ENCODE data around the gene PAX9. TPM values are rescaled to one million over a fixed set of nuclear protein-coding genes. Genes with fewer than 3 reads are reported as not detected.
"Not testable (repeated sequence)": the region's sequence is repeated elsewhere in the genome, so short reads cannot be mapped to it uniquely, and the experiment has no call there.

The PAX9 gene
- total RNA-seq, 4 donors from 2014 or later, result 0.81 to 11.4 (median 3.0) TPM

GRCh38 chr14:36690311-36691040, 28.8 kb downstream of the PAX9 start:
- DNase-seq, result no peak
- Histone ChIP-seq H3K36me3 (no peaks in the 10 kb centered on the region), H3K27ac (no peak overlapping the region), H3K9me3 (no peaks in the 10 kb centered on the region), H3K27me3 (no peaks in the 10 kb centered on the region), H3K4me1 (no peaks in the 10 kb centered on the region), H3K4me3 (replicated peaks in 1 of 3) (no peak overlapping the region)
- TF ChIP-seq POLR2A (IDR thresholded peaks at IDR 0.05) (no peak), CTCF (IDR thresholded peaks at IDR 0.05) (no peak)
- WGBS, 2 donors, result 64% methylated on average over 1 of the region's 1 CpG
- intact Hi-C loops (cut with DNase I), result no loop called here

GRCh38 chr14:36699420-36699819, 37.8 kb downstream of the PAX9 start:
- H3K4me3 ChIP-seq (replicated peaks in 1 of 3); H3K9me3 ChIP-seq; H3K36me3 ChIP-seq; intact Hi-C loops (cut with DNase I); H3K4me1 ChIP-seq; H3K27me3 ChIP-seq; H3K27ac ChIP-seq; DNase-seq: not testable (repeated sequence)
- WGBS, 2 donors, result 56 to 77% methylated on average over 5 to 7 of the region's 7 CpGs

- H3K9me3 ChIP-seq, result no peaks in the 10 kb centered on the region
- TF ChIP-seq POLR2A (IDR thresholded peaks at IDR 0.05) (no peak), CTCF (IDR thresholded peaks at IDR 0.05) (no peak)
- no peak overlapping the region for H3K4me3 ChIP-seq (replicated peaks in 1 of 3)
- no peak for DNase-seq
- no peak overlapping the region for H3K27ac ChIP-seq
- H3K4me1 ChIP-seq, result no peaks in the 10 kb centered on the region
- intact Hi-C loops (cut with DNase I), result no loop called here
- H3K36me3 ChIP-seq, result no peaks in the 10 kb centered on the region
- WGBS, 2 donors, result 92% methylated on average over 1 of the region's 1 CpG
- H3K27me3 ChIP-seq, result no peaks in the 10 kb centered on the region
Measured at GRCh38 chr14:36700651-36701050, 39.0 kb downstream of the PAX9 start.

- intact Hi-C loops (cut with DNase I), result no loop called here
- TF ChIP-seq POLR2A (IDR thresholded peaks at IDR 0.05) (no peak), CTCF (IDR thresholded peaks at IDR 0.05) (no peak)
- DNase-seq, result no peak
- Histone ChIP-seq H3K9me3 (no peaks in the 10 kb centered on the region), H3K4me1 (no peaks in the 10 kb centered on the region), H3K4me3 (replicated peaks in 1 of 3) (no peak overlapping the region), H3K36me3 (no peaks in the 10 kb centered on the region), H3K27ac (no peak overlapping the region), H3K27me3 (no peaks in the 10 kb centered on the region)
- WGBS, 2 donors, result 19 to 24% methylated on average over 1 of the region's 1 CpG
Measured at GRCh38 chr14:36701132-36701531, 39.5 kb downstream of the PAX9 start.

GRCh38 chr14:36702474-36702873, 40.8 kb downstream of the PAX9 start:
- 81 to 91% methylated on average over 2 of the region's 2 CpGs for WGBS, 2 donors
- no peak for DNase-seq
- no peak overlapping the region for H3K4me3 ChIP-seq (replicated peaks in 1 of 3)
- no peaks in the 10 kb centered on the region for H3K9me3 ChIP-seq
- H3K27me3 ChIP-seq, result no peaks in the 10 kb centered on the region
- intact Hi-C loops (cut with DNase I), result no loop called here
- no peaks in the 10 kb centered on the region for H3K4me1 ChIP-seq
- H3K27ac ChIP-seq, result no peak overlapping the region
- TF ChIP-seq POLR2A (IDR thresholded peaks at IDR 0.05), result no peak
- no peak for TF ChIP-seq CTCF (IDR thresholded peaks at IDR 0.05)
- no peaks in the 10 kb centered on the region for H3K36me3 ChIP-seq

Measured in thyroid gland (tissue), 4 donors.